ENCODE data around the gene A1CF. TPM values are rescaled to one million over a fixed set of nuclear protein-coding genes. Genes with fewer than 3 reads are reported as not detected.
"Not testable (repeated sequence)": the region's sequence is repeated elsewhere in the genome, so short reads cannot be mapped to it uniquely, and the experiment has no call there.

Gene A1CF
- total RNA-seq, 2 donors from 2014 or later = not detected

DNA sequence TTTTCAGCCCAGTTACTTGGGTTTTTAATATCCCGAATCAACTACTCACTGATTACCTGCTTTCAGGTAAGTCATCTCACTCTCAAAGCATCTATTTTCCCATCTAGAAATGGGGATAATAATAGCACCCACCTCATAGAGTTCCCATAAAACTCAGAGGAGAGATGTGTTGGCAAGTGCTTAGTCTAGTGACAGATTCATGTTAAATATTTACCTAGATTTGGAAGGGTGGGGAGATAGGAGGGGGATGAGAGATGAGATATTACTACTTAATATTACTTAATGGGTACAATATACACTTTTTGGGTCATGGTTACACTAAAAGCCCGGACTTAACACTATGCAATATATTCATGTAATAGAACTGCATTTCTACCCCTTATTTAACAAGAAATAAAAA, 7.0 kb upstream of the A1CF start:
- peaks cover 11% of the 10 kb centered on the region for H3K27me3 Mint-ChIP-seq
- no peak overlapping the region for H3K4me3 Mint-ChIP-seq
- no peak overlapping the region for H3K27ac Mint-ChIP-seq
- ATAC-seq (replicated peaks) = no peak
- H3K36me3 Mint-ChIP-seq (ENCODE audit: low read depth) = no peaks in the 10 kb centered on the region
- H3K4me1 Mint-ChIP-seq = no peaks in the 10 kb centered on the region
- no peaks in the 10 kb centered on the region for H3K9me3 Mint-ChIP-seq

DNA sequence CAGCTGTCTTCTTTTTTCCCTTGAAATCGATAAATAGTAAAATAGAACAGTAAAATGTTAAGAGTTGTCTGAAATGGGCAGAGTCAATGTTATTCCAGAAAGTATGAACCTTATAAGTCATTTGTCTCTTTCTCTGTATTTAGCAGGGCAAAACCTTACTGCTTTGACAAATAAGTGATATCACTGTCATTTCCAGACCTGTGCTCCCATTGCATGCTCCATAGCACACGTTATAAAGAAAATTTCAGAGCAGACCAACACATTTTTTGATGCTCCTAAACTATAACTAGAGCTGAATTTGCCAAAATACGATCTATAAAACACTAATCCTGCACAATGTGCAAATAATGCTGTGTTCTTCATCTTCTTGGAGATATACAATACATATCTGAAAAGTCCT, 1.1 kb downstream of the A1CF start:
- Mint-ChIP-seq H3K27ac (no peak overlapping the region), H3K9me3 (no peaks in the 10 kb centered on the region), H3K36me3 (ENCODE audit: low read depth) (no peaks in the 10 kb centered on the region), H3K4me3 (no peak overlapping the region), H3K27me3 (peaks cover 25% of the 10 kb centered on the region), H3K4me1 (no peaks in the 10 kb centered on the region)
- ATAC-seq (replicated peaks) = no peak

DNA sequence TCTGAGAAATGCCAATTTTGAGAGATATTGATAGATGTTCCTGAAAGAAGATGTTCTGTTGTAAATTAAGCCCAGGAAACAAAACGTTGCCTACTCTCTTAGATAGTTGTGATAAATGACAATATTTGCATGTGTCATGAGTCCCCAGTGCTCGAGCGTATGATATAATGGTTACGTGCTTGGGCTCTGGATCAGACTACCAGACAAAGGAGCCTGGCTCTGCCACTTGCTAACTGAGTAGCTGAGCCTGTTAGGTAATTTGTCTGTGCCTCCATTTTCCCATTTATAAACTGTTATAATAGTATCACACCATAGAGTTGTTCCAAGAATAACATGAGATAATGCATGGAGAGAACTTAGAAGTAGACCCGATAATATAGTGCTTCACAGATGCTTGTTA, 1.8 kb downstream of the A1CF start:
- ATAC-seq (replicated peaks) = no peak
- Mint-ChIP-seq H3K4me3 (no peak overlapping the region), H3K36me3 (ENCODE audit: low read depth) (no peaks in the 10 kb centered on the region), H3K27ac (no peak overlapping the region), H3K9me3 (no peaks in the 10 kb centered on the region), H3K27me3 (peaks cover 20% of the 10 kb centered on the region), H3K4me1 (no peaks in the 10 kb centered on the region)

DNA sequence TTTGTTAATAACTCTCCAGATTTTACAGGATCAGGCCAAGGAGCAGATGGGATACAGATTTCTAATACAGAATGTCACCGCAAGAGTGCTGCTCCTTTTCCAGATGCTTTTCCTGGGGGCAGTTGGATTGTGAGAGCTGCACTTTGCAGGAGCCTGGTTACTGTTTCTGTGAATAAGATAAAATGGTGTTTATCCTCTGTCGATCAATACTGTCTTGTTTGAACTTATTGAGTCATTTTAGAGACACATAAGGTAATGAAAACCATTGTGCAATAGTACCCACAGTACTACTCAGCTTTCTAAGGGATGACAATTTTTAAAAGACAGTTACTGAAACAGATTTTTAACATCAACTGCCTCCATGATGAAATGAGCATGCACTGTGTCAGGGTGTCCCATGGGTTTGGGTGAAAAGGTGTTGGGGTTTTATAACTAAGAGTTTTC, 2.9 kb downstream of the A1CF start:
- Mint-ChIP-seq H3K4me3 (no peak overlapping the region), H3K27ac (no peak overlapping the region), H3K36me3 (ENCODE audit: low read depth) (no peaks in the 10 kb centered on the region), H3K27me3 (peaks cover 20% of the 10 kb centered on the region), H3K4me1 (no peaks in the 10 kb centered on the region), H3K9me3 (no peaks in the 10 kb centered on the region)
- no peak for ATAC-seq (replicated peaks)

DNA sequence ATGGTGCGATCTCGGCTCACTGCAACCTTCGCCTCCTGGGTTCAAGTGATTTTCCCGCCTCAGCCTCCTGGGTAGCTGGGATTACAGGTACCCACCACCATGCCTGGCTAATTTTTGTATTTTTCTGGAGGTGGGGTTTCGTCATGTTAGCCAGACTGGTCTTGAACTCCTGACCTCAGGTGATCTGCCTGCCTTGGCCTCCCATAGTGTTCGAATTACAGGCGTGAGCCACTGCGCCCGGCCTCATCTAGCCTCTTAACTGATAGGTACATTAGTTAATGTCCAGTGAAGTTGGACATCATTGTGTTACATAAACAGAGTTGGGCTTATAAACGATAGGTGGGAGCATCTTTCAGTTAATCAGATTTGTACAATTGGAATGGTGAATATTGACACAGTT, 4.4 kb downstream of the A1CF start:
- H3K4me1 Mint-ChIP-seq; ATAC-seq (replicated peaks); H3K9me3 Mint-ChIP-seq; H3K27ac Mint-ChIP-seq; H3K4me3 Mint-ChIP-seq; H3K36me3 Mint-ChIP-seq (ENCODE audit: low read depth): not testable (repeated sequence)
- peaks cover 12% of the 10 kb centered on the region for H3K27me3 Mint-ChIP-seq

DNA sequence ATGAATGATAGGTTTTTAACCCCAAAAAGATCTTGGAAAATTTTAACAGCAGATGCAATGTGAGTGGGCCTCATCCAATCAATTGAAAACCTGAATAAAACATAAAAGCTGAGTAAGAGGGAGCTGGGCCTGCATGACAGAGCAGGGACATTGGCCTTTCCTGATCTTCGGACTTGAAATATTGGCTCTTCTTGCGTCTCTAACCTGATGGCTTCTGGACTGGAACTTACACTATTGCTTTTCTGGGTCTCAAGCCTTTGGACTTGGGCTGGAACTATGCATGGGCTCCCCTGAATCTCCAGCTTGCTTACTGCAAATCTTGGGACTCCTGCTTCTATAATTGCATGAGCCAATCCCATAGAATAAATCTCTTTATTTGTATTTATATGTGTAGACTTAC, 9.0 kb downstream of the A1CF start:
- Mint-ChIP-seq H3K27me3 (peaks cover 4% of the 10 kb centered on the region), H3K9me3 (no peaks in the 10 kb centered on the region), H3K36me3 (ENCODE audit: low read depth) (no peaks in the 10 kb centered on the region), H3K4me3 (no peak overlapping the region), H3K27ac (no peak overlapping the region), H3K4me1 (no peaks in the 10 kb centered on the region)
- no peak for ATAC-seq (replicated peaks)

DNA sequence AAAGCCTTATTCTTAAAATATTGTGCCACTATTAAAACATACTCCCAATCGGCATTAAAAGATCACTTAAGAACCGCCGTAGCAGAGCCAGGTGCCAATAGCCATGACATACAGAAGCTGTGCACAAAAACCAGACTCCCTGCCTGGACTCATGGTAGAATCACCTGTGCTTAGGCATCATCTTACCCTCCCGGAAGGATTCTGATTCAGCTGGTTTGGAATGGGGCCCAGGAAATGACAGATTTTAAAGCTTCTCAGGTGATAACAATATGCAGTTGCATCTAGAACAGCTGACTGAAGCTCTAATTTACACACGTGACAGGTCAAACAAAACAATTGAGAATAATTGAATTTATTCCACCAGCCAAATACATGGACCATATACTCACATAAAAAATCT, 10.7 kb downstream of the A1CF start:
- H3K9me3 Mint-ChIP-seq = no peaks in the 10 kb centered on the region
- no peak for ATAC-seq (replicated peaks)
- peaks cover 4% of the 10 kb centered on the region for H3K27me3 Mint-ChIP-seq
- H3K36me3 Mint-ChIP-seq (ENCODE audit: low read depth) = no peaks in the 10 kb centered on the region
- no peaks in the 10 kb centered on the region for H3K4me1 Mint-ChIP-seq
- H3K4me3 Mint-ChIP-seq = no peak overlapping the region
- no peak overlapping the region for H3K27ac Mint-ChIP-seq

DNA sequence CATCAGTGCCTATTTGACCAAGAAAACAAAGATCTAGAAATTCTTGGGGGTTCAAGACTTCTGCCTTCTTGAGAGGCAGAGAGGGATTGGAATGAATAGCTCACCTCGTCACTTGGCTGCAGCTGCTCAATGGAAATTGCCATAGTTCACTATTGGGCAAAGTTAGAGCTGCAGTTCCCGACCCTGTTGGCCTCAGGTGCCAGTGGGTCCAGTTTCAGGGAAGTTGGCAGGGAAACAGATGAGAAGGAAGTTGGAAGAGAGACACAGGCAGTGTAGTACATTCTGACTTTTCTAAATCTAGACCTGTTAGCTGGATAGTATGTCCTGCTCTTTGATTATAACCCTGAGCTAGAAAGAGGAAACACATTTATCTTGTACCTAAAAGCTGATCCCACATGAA, 19.1 kb downstream of the A1CF start:
- Mint-ChIP-seq H3K27ac (no peak overlapping the region), H3K36me3 (ENCODE audit: low read depth) (no peaks in the 10 kb centered on the region), H3K27me3 (peaks cover 24% of the 10 kb centered on the region), H3K4me3 (no peak overlapping the region), H3K4me1 (no peaks in the 10 kb centered on the region), H3K9me3 (no peaks in the 10 kb centered on the region)
- ATAC-seq (replicated peaks) = no peak

DNA sequence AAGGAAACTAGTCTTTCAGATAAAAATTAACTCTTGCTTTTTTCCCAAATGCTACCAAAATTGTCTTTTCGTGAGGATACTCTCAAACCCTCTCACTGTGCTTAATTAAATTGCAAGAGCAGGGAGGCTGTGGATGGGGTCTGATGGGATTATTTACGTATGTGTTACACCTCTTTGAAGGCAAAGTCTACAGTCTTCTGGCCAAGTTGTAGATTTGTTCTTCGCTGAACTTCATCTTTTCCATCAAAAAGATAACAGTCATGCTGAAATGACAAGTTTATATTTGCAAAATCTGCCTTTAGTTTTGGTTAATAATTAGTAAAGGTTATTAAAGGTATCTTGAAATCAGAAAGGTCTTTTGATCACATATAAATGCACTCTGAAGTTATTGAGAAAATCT, 22.7 kb downstream of the A1CF start:
- no peak overlapping the region for H3K27ac Mint-ChIP-seq
- ATAC-seq (replicated peaks) = no peak
- no peaks in the 10 kb centered on the region for H3K9me3 Mint-ChIP-seq
- no peak overlapping the region for H3K4me3 Mint-ChIP-seq
- H3K27me3 Mint-ChIP-seq = peaks cover 24% of the 10 kb centered on the region
- H3K4me1 Mint-ChIP-seq = no peaks in the 10 kb centered on the region
- H3K36me3 Mint-ChIP-seq (ENCODE audit: low read depth) = no peaks in the 10 kb centered on the region

DNA sequence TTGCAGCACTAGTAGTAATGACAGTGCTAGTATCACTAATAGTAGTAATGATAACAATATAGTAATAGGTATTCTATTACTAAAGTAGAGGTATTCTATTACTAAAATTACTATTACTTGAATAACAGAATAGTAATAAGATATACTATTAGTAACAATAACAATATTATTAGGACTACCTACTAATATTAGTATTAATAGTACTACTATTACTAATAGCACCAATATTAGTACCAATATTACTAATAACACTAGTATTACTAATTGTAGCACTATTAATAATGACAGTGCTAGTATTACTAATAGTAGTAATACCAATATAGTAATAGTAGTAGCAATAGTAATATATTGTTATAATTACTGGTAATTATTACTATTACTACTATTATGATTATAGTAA, 24.1 kb downstream of the A1CF start:
- no peaks in the 10 kb centered on the region for H3K4me1 Mint-ChIP-seq
- ATAC-seq (replicated peaks) = no peak
- H3K36me3 Mint-ChIP-seq (ENCODE audit: low read depth) = no peaks in the 10 kb centered on the region
- H3K4me3 Mint-ChIP-seq = no peak overlapping the region
- H3K27ac Mint-ChIP-seq = no peak overlapping the region
- peaks cover 15% of the 10 kb centered on the region for H3K27me3 Mint-ChIP-seq
- H3K9me3 Mint-ChIP-seq = no peaks in the 10 kb centered on the region

DNA sequence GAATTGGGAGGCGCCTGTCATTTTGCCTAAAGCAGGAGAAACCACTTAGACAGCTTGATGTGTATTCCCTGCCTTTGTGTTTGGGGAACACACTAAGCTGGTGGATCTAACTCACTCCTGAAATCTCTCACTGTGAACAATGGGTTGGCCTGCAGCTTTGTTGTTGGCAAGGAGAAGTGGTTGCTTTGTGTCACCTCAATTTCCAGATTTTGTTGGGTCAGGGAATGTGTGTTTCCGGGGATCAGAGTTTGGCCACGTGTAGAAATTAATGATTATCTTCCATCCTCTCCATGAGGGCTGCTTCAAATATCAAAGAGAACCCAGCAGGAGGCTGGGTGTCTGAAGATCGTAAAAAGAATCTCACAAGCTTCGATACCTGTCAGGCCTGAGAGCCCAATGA, 27.8 kb downstream of the A1CF start:
- Mint-ChIP-seq H3K9me3 (no peaks in the 10 kb centered on the region), H3K27ac (no peak overlapping the region), H3K4me3 (no peak overlapping the region), H3K27me3 (peaks cover 20% of the 10 kb centered on the region), H3K36me3 (ENCODE audit: low read depth) (no peaks in the 10 kb centered on the region), H3K4me1 (no peaks in the 10 kb centered on the region)
- no peak for ATAC-seq (replicated peaks)

DNA sequence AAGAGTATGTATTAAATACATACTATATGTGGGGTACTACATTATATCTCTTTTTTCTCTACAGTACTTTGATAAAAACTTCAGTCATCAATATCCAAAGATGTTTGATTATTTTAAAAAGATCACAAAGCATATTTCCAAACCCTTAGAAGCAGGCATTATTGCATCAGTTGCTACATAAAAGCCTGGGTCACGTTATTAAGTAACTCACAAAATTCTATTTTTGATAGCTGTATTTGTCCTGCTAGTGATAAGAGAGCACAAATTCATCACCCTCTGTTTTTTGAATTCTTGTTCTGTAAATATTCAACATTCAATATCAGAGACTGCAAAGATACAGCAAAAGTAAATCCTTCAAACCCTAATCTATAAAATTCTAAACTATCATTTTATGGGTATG, 30.0 kb downstream of the A1CF start:
- Mint-ChIP-seq H3K27me3 (peaks cover 25% of the 10 kb centered on the region), H3K4me1 (no peaks in the 10 kb centered on the region), H3K9me3 (no peaks in the 10 kb centered on the region), H3K36me3 (ENCODE audit: low read depth) (no peaks in the 10 kb centered on the region), H3K27ac (no peak overlapping the region), H3K4me3 (no peak overlapping the region)
- no peak for ATAC-seq (replicated peaks)

DNA sequence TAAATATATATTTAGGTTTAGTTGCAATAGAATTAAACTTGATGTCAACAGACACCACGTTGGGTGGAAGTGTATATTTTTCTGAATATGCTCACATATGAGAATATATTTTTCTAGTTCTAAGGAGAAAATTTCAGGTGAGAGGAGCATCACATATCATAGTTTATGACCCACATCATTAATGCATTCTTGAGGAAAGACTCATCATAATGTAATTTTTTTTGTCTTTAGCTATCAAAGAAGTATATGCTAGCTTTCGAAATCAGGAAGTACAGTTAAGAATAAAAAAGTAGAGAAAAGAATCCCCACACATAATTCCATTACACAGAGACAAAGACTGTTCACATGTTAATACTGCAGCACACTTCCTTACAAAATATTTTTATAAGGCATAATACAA, 30.4 kb downstream of the A1CF start:
- Mint-ChIP-seq H3K9me3 (no peaks in the 10 kb centered on the region), H3K27ac (no peak overlapping the region)
- no peak for ATAC-seq (replicated peaks)

DNA sequence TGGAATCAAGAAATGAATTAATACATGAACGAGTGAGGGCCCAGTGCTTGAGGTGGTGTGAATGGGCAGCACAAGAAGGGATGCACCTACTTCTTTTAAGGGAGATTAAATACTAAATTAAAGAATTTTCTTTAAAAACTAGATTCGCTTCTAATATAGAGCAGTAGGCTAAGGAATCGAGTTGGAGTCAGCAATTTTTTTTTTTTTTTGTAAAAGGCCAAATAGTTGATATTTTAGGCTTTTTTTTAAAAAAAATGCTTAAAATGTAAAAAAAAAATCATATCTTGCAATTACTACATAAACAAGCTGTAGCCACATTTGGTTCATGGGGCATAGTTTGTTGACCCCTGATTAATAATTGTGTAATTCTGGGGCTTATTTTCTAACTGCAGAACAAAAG, 31.9 kb downstream of the A1CF start:
- Mint-ChIP-seq H3K4me3 (no peak overlapping the region), H3K9me3 (no peaks in the 10 kb centered on the region), H3K27ac (no peak overlapping the region), H3K36me3 (ENCODE audit: low read depth) (no peaks in the 10 kb centered on the region), H3K27me3 (peaks cover 22% of the 10 kb centered on the region), H3K4me1 (no peaks in the 10 kb centered on the region)
- no peak for ATAC-seq (replicated peaks)

More for the DNA sequence above, 30.4 kb downstream of the A1CF start:
- Mint-ChIP-seq H3K4me1 (no peaks in the 10 kb centered on the region), H3K27me3 (peaks cover 25% of the 10 kb centered on the region), H3K36me3 (ENCODE audit: low read depth) (no peaks in the 10 kb centered on the region), H3K4me3 (no peak overlapping the region)

DNA sequence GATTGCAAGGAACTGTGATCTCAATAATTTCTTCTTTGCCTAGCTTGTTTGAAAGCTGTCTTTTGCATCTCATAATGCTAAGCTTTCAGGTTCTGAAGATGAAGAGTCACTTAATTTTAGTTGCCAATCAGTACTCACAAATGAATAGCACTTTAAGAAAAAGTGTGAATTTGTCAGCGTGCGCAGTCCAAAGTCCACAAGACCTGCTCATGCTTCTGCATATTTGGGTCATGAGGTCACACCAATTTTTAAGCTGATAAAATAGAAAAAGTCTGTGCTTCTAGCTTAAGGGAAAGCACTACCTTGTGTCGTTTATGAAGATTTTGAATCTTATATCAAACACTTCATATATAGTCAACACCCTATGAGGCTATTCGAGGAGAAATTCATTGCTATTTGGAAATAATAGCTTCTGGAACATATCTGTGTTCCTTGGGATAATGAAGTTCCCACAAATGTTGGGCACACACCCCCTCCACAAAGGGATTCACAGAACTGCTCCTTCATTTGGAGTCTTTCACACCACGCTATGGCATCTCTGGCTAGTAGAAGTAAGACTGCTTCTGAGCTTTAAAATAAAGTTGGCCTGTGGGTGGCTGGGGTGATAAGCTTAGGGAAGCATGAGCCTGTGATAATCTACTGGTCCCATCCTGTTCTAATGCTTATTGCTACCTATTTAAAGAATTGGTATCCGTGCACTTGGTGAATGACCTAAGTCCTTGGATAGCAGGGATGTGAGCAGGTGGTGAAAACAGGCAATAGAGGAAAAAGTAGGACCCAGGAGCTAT, 33.3 kb downstream of the A1CF start:
- peaks cover 20% of the 10 kb centered on the region for H3K27me3 Mint-ChIP-seq
- no peaks in the 10 kb centered on the region for H3K9me3 Mint-ChIP-seq
- no peak overlapping the region for H3K27ac Mint-ChIP-seq
- ATAC-seq (replicated peaks) = no peak
- H3K4me3 Mint-ChIP-seq = no peak overlapping the region
- no peaks in the 10 kb centered on the region for H3K4me1 Mint-ChIP-seq
- no peaks in the 10 kb centered on the region for H3K36me3 Mint-ChIP-seq (ENCODE audit: low read depth)
